Natural killer cell treated with Interleukin-12 subunit alpha and Interleukin-12 subunit beta and Interleukin-15 and Interleukin-18, amount 100 ng/mL, for 72 hours (primary cell): Measurements from ENCODE around the gene BTAF1. TPM values are rescaled to one million over a fixed set of nuclear protein-coding genes. Genes with fewer than 3 reads are reported as not detected.
A peak's percentile ranks its signal among the peaks of the same experiment; 100 is the strongest.
"Not testable (repeated sequence)": the region's sequence is repeated elsewhere in the genome, so short reads cannot be mapped to it uniquely, and the experiment has no call there.

Source experiments
- ATAC-seq, 2 donors: fragments of 150-1000 bp; cut with Tn5 transposase in 1 of 2; sonication (Bioruptor Pico), chemical (Tn5 transposase) in 1 of 2; 2 replicates each; pipeline ENCODE4 v1.10.0; 2021
- DNase-seq: peaks from one replicate; pipeline ENCODE4 v3.0.0; 2022; ENCODE audit warnings: low spot score
- H3K27ac Mint-ChIP-seq, 2 donors: 1 replicate in 1 of 2; 2 replicates in 1 of 2; pipeline ENCODE4 v1.8.0; 2022; ENCODE audit warnings: mixed read lengths in 2 of 2, mild to moderate bottlenecking in 1 of 2, moderate library complexity in 1 of 2
- H3K27me3 Mint-ChIP-seq, 2 donors: 1 replicate in 1 of 2; 2 replicates in 1 of 2; pipeline ENCODE4 v1.8.0; 2022; ENCODE audit warnings: mixed read lengths in 2 of 2
- H3K36me3 Mint-ChIP-seq: one replicate; pipeline ENCODE4 v1.8.0; 2022; ENCODE audit warnings: mixed read lengths
- H3K4me1 Mint-ChIP-seq, 2 donors: 1 replicate in 1 of 2; 2 replicates in 1 of 2; pipeline ENCODE4 v1.8.0; 2022; ENCODE audit warnings: low read depth in 2 of 2, mixed read lengths in 2 of 2, mild to moderate bottlenecking in 1 of 2
- H3K4me3 Mint-ChIP-seq: one replicate; pipeline ENCODE4 v1.8.0; 2022; ENCODE audit warnings: mixed read lengths
- H3K9me3 Mint-ChIP-seq: 2 replicates; pipeline ENCODE4 v1.8.0; 2022; ENCODE audit warnings: mixed read lengths
- total RNA-seq, 2 donors: library from RNA; stranded (reverse); gene quantifications; one replicate each; pipeline ENCODE4 v1.2.3, GENCODE V29; 2022

Gene BTAF1
- total RNA-seq, 2 donors from 2014 or later, result 57.2 to 74.0 TPM

- Mint-ChIP-seq H3K4me1 (peaks cover 12 to 14% of the 10 kb centered on the region in 2 donors), H3K36me3 (peaks cover 33% of the 10 kb centered on the region), H3K4me3 (no peak overlapping the region), H3K9me3 (no peaks in the 10 kb centered on the region), H3K27ac (no peak overlapping the region), H3K27me3 (no peaks in the 10 kb centered on the region)
- no peak for DNase-seq
- ATAC-seq, result no peak
Observed at GRCh38 chr10:92014620-92015019, 91.0 kb downstream of the BTAF1 start.

GRCh38 chr10:92024700-92025099 lies 101.1 kb downstream of the BTAF1 start:
- no peak for ATAC-seq
- Mint-ChIP-seq H3K27ac (no peak overlapping the region), H3K36me3 (peaks cover 18% of the 10 kb centered on the region), H3K4me1 (peaks cover 0 to 2% of the 10 kb centered on the region in 2 donors), H3K4me3 (no peak overlapping the region), H3K27me3 (no peaks in the 10 kb centered on the region), H3K9me3 (no peaks in the 10 kb centered on the region)
- DNase-seq, result no peak

- DNase-seq, H3K9me3 Mint-ChIP-seq, H3K27me3 Mint-ChIP-seq, ATAC-seq, H3K4me3 Mint-ChIP-seq, H3K4me1 Mint-ChIP-seq, H3K27ac Mint-ChIP-seq: not testable (repeated sequence)
- peaks cover 15% of the 10 kb centered on the region for H3K36me3 Mint-ChIP-seq
Observed at GRCh38 chr10:92025340-92025739, 101.8 kb downstream of the BTAF1 start.

GRCh38 chr10:92027141-92027540 lies 103.6 kb downstream of the BTAF1 start:
- H3K36me3 Mint-ChIP-seq, result peaks cover 15% of the 10 kb centered on the region
- H3K4me3 Mint-ChIP-seq, result no peak overlapping the region
- no peaks in the 10 kb centered on the region for H3K9me3 Mint-ChIP-seq
- DNase-seq, result no peak
- H3K4me1 Mint-ChIP-seq, result peaks cover 0 to 2% of the 10 kb centered on the region in 2 donors
- no peak for ATAC-seq
- no peaks in the 10 kb centered on the region for H3K27me3 Mint-ChIP-seq
- H3K27ac Mint-ChIP-seq, result peak overlapping the region in 1 of 2 donors; percentile 31

- Mint-ChIP-seq H3K4me3 (no peak overlapping the region), H3K36me3 (peaks cover 28% of the 10 kb centered on the region), H3K27me3 (no peaks in the 10 kb centered on the region), H3K27ac (no peak overlapping the region), H3K4me1 (no peaks in the 10 kb centered on the region), H3K9me3 (no peaks in the 10 kb centered on the region)
- no peak for DNase-seq
- no peak for ATAC-seq
Observed at GRCh38 chr10:92031580-92031979, 108.0 kb downstream of the BTAF1 start.

GRCh38 chr10:92033070-92033469 lies 109.5 kb downstream of the BTAF1 start:
- not testable (repeated sequence) for H3K4me3 Mint-ChIP-seq, H3K4me1 Mint-ChIP-seq, ATAC-seq, H3K27ac Mint-ChIP-seq, H3K9me3 Mint-ChIP-seq, DNase-seq, H3K27me3 Mint-ChIP-seq
- peaks cover 15% of the 10 kb centered on the region for H3K36me3 Mint-ChIP-seq

GRCh38 chr10:92038949-92039348 lies 115.4 kb downstream of the BTAF1 start:
- Mint-ChIP-seq H3K27me3 (no peaks in the 10 kb centered on the region), H3K27ac (no peak overlapping the region), H3K36me3 (peaks cover 4% of the 10 kb centered on the region), H3K9me3 (peaks cover 2% of the 10 kb centered on the region), H3K4me1 (no peaks in the 10 kb centered on the region), H3K4me3 (no peak overlapping the region)
- DNase-seq (no peak), ATAC-seq (no peak)

GRCh38 chr10:92042541-92042940 lies 119.0 kb downstream of the BTAF1 start:
- no peaks in the 10 kb centered on the region for H3K27me3 Mint-ChIP-seq
- no peak for DNase-seq
- no peak overlapping the region for H3K27ac Mint-ChIP-seq
- H3K4me1 Mint-ChIP-seq, result peaks cover 0 to 5% of the 10 kb centered on the region in 2 donors
- ATAC-seq, result no peak
- peaks cover 3% of the 10 kb centered on the region for H3K9me3 Mint-ChIP-seq
- H3K4me3 Mint-ChIP-seq, result no peak overlapping the region
- H3K36me3 Mint-ChIP-seq, result no peaks in the 10 kb centered on the region

- H3K9me3 Mint-ChIP-seq, result peaks cover 3% of the 10 kb centered on the region
- no peaks in the 10 kb centered on the region for H3K27me3 Mint-ChIP-seq
- no peak overlapping the region for H3K27ac Mint-ChIP-seq
- H3K4me1 Mint-ChIP-seq, result peaks cover 9 to 15% of the 10 kb centered on the region in 2 donors
- DNase-seq (no peak), ATAC-seq (peak in 1 of 2 donors; percentile 15)
- H3K4me3 Mint-ChIP-seq, result no peak overlapping the region
- no peaks in the 10 kb centered on the region for H3K36me3 Mint-ChIP-seq
Observed at GRCh38 chr10:92045641-92046106, 122.1 kb downstream of the BTAF1 start.

GRCh38 chr10:92047215-92047614 lies 123.6 kb downstream of the BTAF1 start:
- H3K36me3 Mint-ChIP-seq, result no peaks in the 10 kb centered on the region
- H3K9me3 Mint-ChIP-seq, result peaks cover 3% of the 10 kb centered on the region
- H3K4me1 Mint-ChIP-seq, result peaks cover 9 to 15% of the 10 kb centered on the region in 2 donors
- no peak overlapping the region for H3K4me3 Mint-ChIP-seq
- no peak overlapping the region for H3K27ac Mint-ChIP-seq
- no peak for DNase-seq
- ATAC-seq, result no peak
- no peaks in the 10 kb centered on the region for H3K27me3 Mint-ChIP-seq

GRCh38 chr10:92052088-92052487 lies 128.5 kb downstream of the BTAF1 start:
- DNase-seq, result no peak
- peak in 1 of 2 donors; percentile 30 for ATAC-seq
- H3K27me3 Mint-ChIP-seq, result no peaks in the 10 kb centered on the region
- no peaks in the 10 kb centered on the region for H3K36me3 Mint-ChIP-seq
- no peak overlapping the region for H3K27ac Mint-ChIP-seq
- H3K4me1 Mint-ChIP-seq, result peaks cover 9 to 11% of the 10 kb centered on the region in 2 donors
- no peaks in the 10 kb centered on the region for H3K9me3 Mint-ChIP-seq
- no peak overlapping the region for H3K4me3 Mint-ChIP-seq

- H3K4me3 Mint-ChIP-seq, result no peak overlapping the region
- H3K27me3 Mint-ChIP-seq, result no peaks in the 10 kb centered on the region
- H3K36me3 Mint-ChIP-seq, result no peaks in the 10 kb centered on the region
- H3K27ac Mint-ChIP-seq, result no peak overlapping the region
- H3K9me3 Mint-ChIP-seq, result no peaks in the 10 kb centered on the region
- ATAC-seq, result no peak
- peaks cover 7 to 8% of the 10 kb centered on the region in 2 donors for H3K4me1 Mint-ChIP-seq
- no peak for DNase-seq
Observed at GRCh38 chr10:92052741-92053140, 129.2 kb downstream of the BTAF1 start.

GRCh38 chr10:92054807-92055206 lies 131.2 kb downstream of the BTAF1 start:
- DNase-seq, result no peak
- Mint-ChIP-seq H3K4me1 (no peaks in the 10 kb centered on the region), H3K27me3 (no peaks in the 10 kb centered on the region), H3K9me3 (no peaks in the 10 kb centered on the region), H3K27ac (no peak overlapping the region), H3K36me3 (no peaks in the 10 kb centered on the region), H3K4me3 (no peak overlapping the region)
- no peak for ATAC-seq

- H3K36me3 Mint-ChIP-seq, result no peaks in the 10 kb centered on the region
- H3K27ac Mint-ChIP-seq, result no peak overlapping the region
- no peaks in the 10 kb centered on the region for H3K9me3 Mint-ChIP-seq
- DNase-seq (no peak), ATAC-seq (no peak)
- no peaks in the 10 kb centered on the region for H3K4me1 Mint-ChIP-seq
- H3K4me3 Mint-ChIP-seq, result no peak overlapping the region
- no peaks in the 10 kb centered on the region for H3K27me3 Mint-ChIP-seq
Observed at GRCh38 chr10:92062273-92062672, 138.7 kb downstream of the BTAF1 start.

GRCh38 chr10:92064506-92064905 lies 140.9 kb downstream of the BTAF1 start:
- DNase-seq, result no peak
- Mint-ChIP-seq H3K4me3 (no peak overlapping the region), H3K9me3 (no peaks in the 10 kb centered on the region), H3K36me3 (no peaks in the 10 kb centered on the region), H3K4me1 (no peaks in the 10 kb centered on the region), H3K27me3 (no peaks in the 10 kb centered on the region), H3K27ac (no peak overlapping the region)
- ATAC-seq, result no peak
